GM20431 (cell line): ENCODE measurements around the gene HMX3.

Experiments used
- in situ Hi-C: fragments of 300-500 bp; cut with MseI, MboI; formaldehyde crosslinking; loops from one replicate; pipeline ENCODE4 v1.15.0; 2020; ENCODE audit warnings: low sequenced_read_pairs; ENCODE audit not compliant: unreplicated experiment

Gene HMX3

GRCh38 chr10:123135415-123136141, at the start of gene HMX3:
Gene HMX3, plus strand, starts transcription at chr10:123135970. Its CDS starts 81 bp downstream, at chr10:123136051.
- in situ Hi-C loops = no loop called here

- in situ Hi-C loops = no loop called here
Measured at GRCh38 chr10:123086281-123086680, 49.5 kb upstream of the HMX3 start.

GRCh38 chr10:123087348-123087747, 48.4 kb upstream of the HMX3 start:
- in situ Hi-C loops = no loop called here

GRCh38 chr10:123087786-123088185, 48.0 kb upstream of the HMX3 start:
- in situ Hi-C loops = no loop called here

- in situ Hi-C loops = no loop called here
Measured at GRCh38 chr10:123092635-123093414, 42.9 kb upstream of the HMX3 start.

GRCh38 chr10:123093489-123093888, 42.3 kb upstream of the HMX3 start:
- in situ Hi-C loops = no loop called here

- in situ Hi-C loops = no loop called here
Measured at GRCh38 chr10:123096452-123096851, 39.3 kb upstream of the HMX3 start.

GRCh38 chr10:123097039-123097438, 38.7 kb upstream of the HMX3 start:
- in situ Hi-C loops = no loop called here

GRCh38 chr10:123100030-123100762, 35.6 kb upstream of the HMX3 start:
- in situ Hi-C loops = loop anchor here (25.0 kb wide), 1 partner anchor 837 kb away; no protein-coding TSS in a partner anchor

- in situ Hi-C loops = loop anchor here (25.0 kb wide), 1 partner anchor 835 kb away; no protein-coding TSS in a partner anchor
Measured at GRCh38 chr10:123101872-123102271, 33.9 kb upstream of the HMX3 start.

GRCh38 chr10:123102673-123103072, 33.1 kb upstream of the HMX3 start:
- in situ Hi-C loops = loop anchor here (25.0 kb wide), 1 partner anchor 835 kb away; no protein-coding TSS in a partner anchor

- in situ Hi-C loops = loop anchor here (25.0 kb wide), 1 partner anchor 833 kb away; no protein-coding TSS in a partner anchor
Measured at GRCh38 chr10:123103944-123104343, 31.8 kb upstream of the HMX3 start.

GRCh38 chr10:123109466-123109865, 26.3 kb upstream of the HMX3 start:
- in situ Hi-C loops = loop anchor here (25.0 kb wide), 1 partner anchor 828 kb away; no protein-coding TSS in a partner anchor

- in situ Hi-C loops = loop anchor here (25.0 kb wide), 1 partner anchor 819 kb away; no protein-coding TSS in a partner anchor
Measured at GRCh38 chr10:123117644-123118417, 17.9 kb upstream of the HMX3 start.

GRCh38 chr10:123119081-123119480, 16.7 kb upstream of the HMX3 start:
- in situ Hi-C loops = loop anchor here (25.0 kb wide), 1 partner anchor 818 kb away; no protein-coding TSS in a partner anchor

GRCh38 chr10:123126246-123126645, 9.5 kb upstream of the HMX3 start:
- in situ Hi-C loops = loop anchor here (10.0 kb wide), 1 partner anchor 439 kb away; no protein-coding TSS in a partner anchor

GRCh38 chr10:123129618-123130271, 6.0 kb upstream of the HMX3 start:
- in situ Hi-C loops = loop anchor here (10.0 kb wide), 1 partner anchor 435 kb away; no protein-coding TSS in a partner anchor

- in situ Hi-C loops = no loop called here
Measured at GRCh38 chr10:123132576-123133477, 2.9 kb upstream of the HMX3 start.
